Hepatocyte (in vitro differentiated cells): ENCODE data around the gene USP44. TPM values are rescaled to one million over a fixed set of nuclear protein-coding genes. Genes with fewer than 3 reads are reported as not detected.
A peak's percentile ranks its signal among the peaks of the same experiment; 100 is the strongest.

Experiments used
- DNase-seq: peaks from one replicate; pipeline ENCODE4 v3.0.0-alpha.2; 2016; ENCODE audit warnings: low spot score
- H2AFZ ChIP-seq: fragments of 200-600 bp; sonication (generic); 2 replicates; pipeline ENCODE4 v1.6.0; 2016; ENCODE audit warnings: antibody characterized with exemption, mild to moderate bottlenecking
- H3K27ac ChIP-seq: fragments of 200-600 bp; sonication (generic); 2 replicates; pipeline ENCODE4 v1.5.1; 2016; ENCODE audit warnings: mild to moderate bottlenecking
- H3K27me3 ChIP-seq: fragments of 200-600 bp; sonication (generic); 2 replicates; pipeline ENCODE4 v1.6.1; 2016
- H3K36me3 ChIP-seq: fragments of 200-600 bp; sonication (generic); replicated peaks from 2 replicates; pipeline ENCODE4 v1.5.1; 2016; ENCODE audit warnings: low read depth; ENCODE audit not compliant: insufficient read depth
- H3K4me1 ChIP-seq: fragments of 200-600 bp; sonication (generic); 2 replicates; pipeline ENCODE4 v1.5.1; 2016; ENCODE audit warnings: mild to moderate bottlenecking, moderate library complexity; ENCODE audit not compliant: insufficient read depth
- H3K4me2 ChIP-seq: fragments of 200-600 bp; sonication (generic); 2 replicates; pipeline ENCODE4 v1.6.0; 2016
- H3K4me3 ChIP-seq: fragments of 200-600 bp; sonication (generic); 2 replicates; pipeline ENCODE4 v1.5.1; 2016; ENCODE audit warnings: mild to moderate bottlenecking
- H3K79me2 ChIP-seq: fragments of 200-600 bp; sonication (generic); 2 replicates; pipeline ENCODE4 v1.6.0; 2017; ENCODE audit warnings: mild to moderate bottlenecking
- H3K9me2 ChIP-seq: fragments of 200-600 bp; sonication (generic); replicated peaks from 2 replicates; pipeline ENCODE4 v1.6.0; 2017; ENCODE audit warnings: mild to moderate bottlenecking; ENCODE audit not compliant: insufficient read depth
- H3K9me3 ChIP-seq: fragments of 200-600 bp; sonication (generic); 2 replicates; pipeline ENCODE4 v1.5.1; 2016; ENCODE audit warnings: low read depth, mild to moderate bottlenecking
- H4K20me1 ChIP-seq: fragments of 200-600 bp; sonication (generic); 2 replicates; pipeline ENCODE4 v1.6.0; 2016; ENCODE audit warnings: mild to moderate bottlenecking; ENCODE audit not compliant: insufficient read depth, poor library complexity, severe bottlenecking
- EZH2 ChIP-seq: fragments of 200-600 bp; sonication (generic); IDR thresholded peaks from 2 replicates; pipeline ENCODE4 v1.6.1; 2016; ENCODE audit warnings: antibody characterized with exemption, mild to moderate bottlenecking, borderline replicate concordance
- EZH2phosphoT487 ChIP-seq: fragments of 200-600 bp; sonication (generic); IDR thresholded peaks from one replicate; pipeline ENCODE4 v1.6.1; 2018; ENCODE audit warnings: antibody characterized with exemption, mild to moderate bottlenecking, low read depth, moderate library complexity; ENCODE audit not compliant: unreplicated experiment, severe bottlenecking
- WGBS: methylation state at CpG from one replicate; pipeline ENCODE4 v1.1.6; 2016; ENCODE audit warnings: low lambda C conversion rate; ENCODE audit errors: missing lambda C conversion rate; 5-methylcytosine and 5-hydroxymethylcytosine counted together
- polyA plus RNA-seq: library from polyadenylated mRNA; unstranded; fragments of >200 nt; fragmentation: Nextera tagmentation; extraction: Ambion mirVana; gene quantifications from 2 replicates; pipeline ENCODE4 v1.2.1, GENCODE V29; 2016
- total RNA-seq: library from RNA; depleted of rRNA; stranded (reverse); fragments of >200 nt; gene quantifications from 2 replicates; pipeline ENCODE4 v1.2.3, GENCODE V29; 2014
- TF ChIP-seq, protein P1 (sequence below): fragments of 200-600 bp; sonication (generic); IDR thresholded peaks from 2 replicates; pipeline ENCODE4 v1.5.1; 2016; ENCODE audit warnings: antibody characterized with exemption, mild to moderate bottlenecking; ENCODE audit not compliant: poor library complexity

The USP44 gene
- total and polyA plus RNA-seq, 2 experiments from 2014 or later, result 0.80 TPM; not detected in 1

DNA sequence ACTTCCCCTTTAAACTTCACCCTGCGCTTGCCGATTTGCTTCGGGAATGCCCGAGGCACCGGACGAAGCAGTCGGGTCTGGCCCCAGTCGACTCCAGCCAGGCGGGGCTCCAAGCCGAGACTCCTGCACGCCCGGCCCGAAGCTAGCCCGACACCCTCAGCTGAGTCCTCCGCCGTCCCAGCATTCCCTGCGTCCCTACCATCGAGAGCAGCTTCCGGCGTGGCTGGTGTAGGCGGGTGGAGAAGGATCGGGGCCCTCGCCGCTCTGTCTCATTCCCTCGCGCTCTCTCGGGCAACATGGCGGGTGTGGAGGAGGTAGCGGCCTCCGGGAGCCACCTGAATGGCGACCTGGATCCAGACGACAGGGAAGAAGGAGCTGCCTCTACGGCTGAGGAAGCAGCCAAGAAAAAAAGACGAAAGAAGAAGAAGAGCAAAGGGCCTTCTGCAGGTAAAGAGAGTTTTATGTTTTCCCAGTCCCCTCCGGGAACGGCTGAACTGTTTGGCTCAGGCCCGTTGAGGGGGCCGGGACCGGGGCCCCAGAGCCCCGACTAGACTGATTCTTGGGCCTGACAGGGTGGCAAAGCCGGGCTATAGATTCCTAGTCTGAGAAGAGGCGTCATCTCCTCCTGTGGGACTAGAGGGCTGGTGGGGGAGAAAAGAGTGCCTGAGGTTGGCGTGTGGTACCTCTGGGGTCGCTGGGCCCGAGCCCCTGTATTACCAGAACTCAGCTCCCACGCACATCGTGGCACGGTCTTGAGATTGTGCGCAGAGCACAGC, 77.2 kb downstream of the USP44 start, which contains the start of gene METAP2:
Gene METAP2 (plus strand): TSS at position 269 of the 776 bp plus-strand sequence. CDS start 28 bp downstream, at position 297.
- DNase-seq, result peak; percentile 97
- Histone ChIP-seq H3K9me3 (no peaks in the 10 kb centered on the region), H3K27ac (peak within 1 kb of the TSS; percentile 97), H3K4me3 (peak within 1 kb of the TSS; percentile 85), H3K4me1 (peaks cover 14% of the 10 kb centered on the region), H3K4me2 (peak within 1 kb of the TSS; percentile 86), H2AFZ (peak within 1 kb of the TSS; percentile 89), H3K36me3 (no peaks in the 10 kb centered on the region), H3K79me2 (peaks cover 50% of the 10 kb centered on the region), H3K27me3 (no peaks in the 10 kb centered on the region), H3K9me2 (no peaks in the 10 kb centered on the region), H4K20me1 (peaks cover 21% of the 10 kb centered on the region)
- TF ChIP-seq EZH2phosphoT487, result no peak
- WGBS, result under 1% methylated on average over 48 of the region's 49 CpGs

DNA sequence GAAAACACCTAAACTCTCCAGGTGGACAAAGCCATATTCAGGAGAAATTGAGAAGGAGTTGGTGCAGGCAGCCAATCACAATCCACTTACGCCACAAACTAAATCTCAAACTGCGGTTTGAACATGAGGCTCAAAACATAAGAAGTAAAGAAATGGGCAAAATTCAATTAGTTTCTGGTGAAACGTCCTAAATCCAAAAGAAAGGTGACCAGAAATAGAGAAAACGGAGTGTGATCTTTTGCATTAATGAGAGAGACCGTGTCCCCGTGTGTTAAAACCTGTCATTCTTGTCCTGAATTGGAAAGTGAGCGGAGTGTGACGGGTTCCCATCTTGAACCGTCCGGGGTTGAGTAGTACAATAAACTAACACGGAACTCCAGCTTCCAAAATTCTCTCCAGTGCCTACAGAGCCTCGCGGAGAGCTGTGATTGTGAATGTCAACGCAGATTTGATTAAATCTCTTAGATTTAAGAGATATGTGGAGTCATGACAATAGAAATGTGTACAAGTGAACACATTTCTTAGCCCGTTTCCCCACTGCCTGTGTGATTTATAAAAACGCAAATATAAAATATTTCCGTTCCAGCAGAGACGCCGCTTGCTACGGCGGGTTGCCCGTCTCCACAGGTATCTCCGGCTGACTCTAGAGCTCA, 77.9 kb downstream of the USP44 start:
- Histone ChIP-seq H3K27ac (peak overlapping the region; percentile 97), H3K9me2 (no peaks in the 10 kb centered on the region), H3K27me3 (no peaks in the 10 kb centered on the region), H3K9me3 (no peaks in the 10 kb centered on the region), H3K4me3 (peak overlapping the region; percentile 41), H3K4me1 (peaks cover 14% of the 10 kb centered on the region), H3K4me2 (peak overlapping the region; percentile 84), H2AFZ (peak overlapping the region; percentile 89), H3K79me2 (peaks cover 43% of the 10 kb centered on the region), H3K36me3 (no peaks in the 10 kb centered on the region), H4K20me1 (peaks cover 16% of the 10 kb centered on the region)
- no peak for TF ChIP-seq EZH2
- TF ChIP-seq, protein P1, sequence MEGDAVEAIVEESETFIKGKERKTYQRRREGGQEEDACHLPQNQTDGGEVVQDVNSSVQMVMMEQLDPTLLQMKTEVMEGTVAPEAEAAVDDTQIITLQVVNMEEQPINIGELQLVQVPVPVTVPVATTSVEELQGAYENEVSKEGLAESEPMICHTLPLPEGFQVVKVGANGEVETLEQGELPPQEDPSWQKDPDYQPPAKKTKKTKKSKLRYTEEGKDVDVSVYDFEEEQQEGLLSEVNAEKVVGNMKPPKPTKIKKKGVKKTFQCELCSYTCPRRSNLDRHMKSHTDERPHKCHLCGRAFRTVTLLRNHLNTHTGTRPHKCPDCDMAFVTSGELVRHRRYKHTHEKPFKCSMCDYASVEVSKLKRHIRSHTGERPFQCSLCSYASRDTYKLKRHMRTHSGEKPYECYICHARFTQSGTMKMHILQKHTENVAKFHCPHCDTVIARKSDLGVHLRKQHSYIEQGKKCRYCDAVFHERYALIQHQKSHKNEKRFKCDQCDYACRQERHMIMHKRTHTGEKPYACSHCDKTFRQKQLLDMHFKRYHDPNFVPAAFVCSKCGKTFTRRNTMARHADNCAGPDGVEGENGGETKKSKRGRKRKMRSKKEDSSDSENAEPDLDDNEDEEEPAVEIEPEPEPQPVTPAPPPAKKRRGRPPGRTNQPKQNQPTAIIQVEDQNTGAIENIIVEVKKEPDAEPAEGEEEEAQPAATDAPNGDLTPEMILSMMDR, result no peak
- TF ChIP-seq EZH2phosphoT487, result no peak
- WGBS, result under 1% methylated on average over 23 of the region's 23 CpGs
- peak; percentile 50 for DNase-seq

DNA sequence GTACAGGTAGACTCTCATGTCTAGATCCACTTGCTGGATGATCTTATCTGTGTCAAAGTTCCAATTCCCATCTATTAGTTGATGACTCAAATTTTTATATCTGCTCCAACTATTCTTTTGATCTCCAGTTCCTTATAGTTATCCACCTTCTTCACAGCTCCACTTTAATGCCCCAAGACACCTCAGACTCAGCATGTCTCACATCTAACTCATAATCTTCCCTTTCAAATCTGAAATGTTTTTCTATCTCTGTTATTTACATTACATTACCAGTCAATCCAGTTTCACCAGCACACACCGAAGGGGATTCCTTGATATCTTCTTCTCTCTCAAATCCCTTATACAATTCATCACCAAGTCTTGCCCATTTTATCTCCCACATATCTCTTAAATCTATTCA, 81.0 kb downstream of the USP44 start:
- Histone ChIP-seq H2AFZ (no peak overlapping the region), H3K4me2 (no peak overlapping the region), H4K20me1 (peaks cover 4% of the 10 kb centered on the region), H3K9me3 (no peaks in the 10 kb centered on the region), H3K4me3 (no peak overlapping the region), H3K79me2 (peaks cover 12% of the 10 kb centered on the region), H3K9me2 (no peaks in the 10 kb centered on the region), H3K27ac (no peak overlapping the region), H3K36me3 (no peaks in the 10 kb centered on the region), H3K4me1 (peaks cover 4% of the 10 kb centered on the region), H3K27me3 (no peaks in the 10 kb centered on the region)
- no peak for TF ChIP-seq EZH2
- TF ChIP-seq EZH2phosphoT487, result no peak
- TF ChIP-seq, protein P1, result no peak
- 67% methylated on average over 1 of the region's 1 CpG for WGBS
- DNase-seq, result no peak

Other genes starting within 250 kb of the USP44 start
- gene METAP2, start 77.3 kb downstream of the USP44 start, total RNA-seq, result 69.7 and 75.9 TPM in 2 replicates
- 43.2 and 44.7 TPM in 2 replicates for gene METAP2, start 77.3 kb downstream of the USP44 start, polyA plus RNA-seq
- gene NTN4, start 239.3 kb upstream of the USP44 start, total RNA-seq, result 33.5 and 37.0 TPM in 2 replicates
- gene NTN4, start 239.3 kb upstream of the USP44 start, polyA plus RNA-seq, result 20.2 and 23.5 TPM in 2 replicates